GM23338 (cell line): ENCODE data around the gene POLE. TPM values are rescaled to one million over a fixed set of nuclear protein-coding genes. Genes with fewer than 3 reads are reported as not detected.

Experiments
- ATAC-seq: fragments of 200-7000 bp; cut with Tn5 transposase; 3 replicates; pipeline ENCODE4 v1.9.1; 2020
- DNase-seq: peaks from one replicate; pipeline ENCODE4 v3.0.0-alpha.2; 2015; ENCODE audit warnings: low spot score
- H2AFZ ChIP-seq: fragments of 200-600 bp; sonication (generic); 2 replicates; pipeline ENCODE4 v1.8.0; 2016; ENCODE audit warnings: antibody characterized with exemption, mild to moderate bottlenecking, moderate library complexity
- H3F3A ChIP-seq: fragments of 200-600 bp; sonication (generic); replicated peaks from 2 replicates; pipeline ENCODE4 v1.8.0; 2017; ENCODE audit warnings: antibody characterized with exemption, mixed run types, low read depth
- H3K27ac ChIP-seq: fragments of 200-600 bp; sonication (generic); 2 replicates; pipeline ENCODE4 v1.6.1; 2016; ENCODE audit warnings: low read depth
- H3K27me3 ChIP-seq: fragments of 200-600 bp; sonication (generic); 2 replicates; pipeline ENCODE4 v1.8.0; 2016; ENCODE audit warnings: mild to moderate bottlenecking, mixed run types, moderate library complexity; ENCODE audit not compliant: insufficient read depth
- H3K36me3 ChIP-seq: fragments of 200-600 bp; sonication (generic); 2 replicates; pipeline ENCODE4 v1.8.0; 2016; ENCODE audit warnings: mild to moderate bottlenecking; ENCODE audit not compliant: insufficient read depth
- H3K4me1 ChIP-seq: fragments of 200-600 bp; sonication (generic); 2 replicates; pipeline ENCODE4 v1.8.0; 2016; ENCODE audit warnings: mild to moderate bottlenecking, moderate library complexity; ENCODE audit not compliant: insufficient read depth
- H3K4me2 ChIP-seq: fragments of 200-600 bp; sonication (generic); 2 replicates; pipeline ENCODE4 v1.7.1; 2017; ENCODE audit warnings: mixed run types
- H3K4me3 ChIP-seq: fragments of 200-600 bp; sonication (generic); 2 replicates; pipeline ENCODE4 v1.6.1; 2016; ENCODE audit warnings: mixed run types
- H3K79me2 ChIP-seq: fragments of 200-600 bp; sonication (generic); replicated peaks from 2 replicates; pipeline ENCODE4 v1.8.0; 2017; ENCODE audit warnings: mild to moderate bottlenecking; ENCODE audit not compliant: insufficient read depth
- H3K9me2 ChIP-seq: fragments of 200-600 bp; sonication (generic); 2 replicates; pipeline ENCODE4 v1.8.0; 2017; ENCODE audit not compliant: insufficient read depth
- H4K20me1 ChIP-seq: fragments of 200-600 bp; sonication (generic); replicated peaks from 2 replicates; pipeline ENCODE4 v1.8.0; 2017; ENCODE audit warnings: mild to moderate bottlenecking; ENCODE audit not compliant: insufficient read depth
- H3K27ac Mint-ChIP-seq: 2 replicates; pipeline ENCODE4 v1.8.0; 2020; ENCODE audit warnings: inconsistent platforms, mild to moderate bottlenecking, moderate library complexity, mixed read lengths
- H3K27me3 Mint-ChIP-seq: 3 replicates; pipeline ENCODE4 v1.8.0; 2022; ENCODE audit warnings: low read depth, mild to moderate bottlenecking, moderate library complexity, mixed read lengths, inconsistent platforms; ENCODE audit not compliant: insufficient read depth, poor library complexity
- H3K36me3 Mint-ChIP-seq: 3 replicates; pipeline ENCODE4 v1.8.0; 2021; ENCODE audit warnings: low read depth, mild to moderate bottlenecking, inconsistent platforms, moderate library complexity, mixed read lengths
- H3K4me1 Mint-ChIP-seq: 3 replicates; pipeline ENCODE4 v1.8.0; 2020; ENCODE audit warnings: mild to moderate bottlenecking, inconsistent platforms, mixed read lengths
- H3K4me3 Mint-ChIP-seq: 3 replicates; pipeline ENCODE4 v1.8.0; 2021; ENCODE audit warnings: moderate library complexity, mild to moderate bottlenecking, inconsistent platforms, mixed read lengths
- H3K9me3 Mint-ChIP-seq: 3 replicates; pipeline ENCODE4 v1.8.0; 2020; ENCODE audit warnings: moderate library complexity, mild to moderate bottlenecking, inconsistent platforms, mixed read lengths
- CREB1 ChIP-seq: fragments of 250-450 bp; sonication (Bioruptor Pico); IDR thresholded peaks from 2 replicates; pipeline ENCODE4 v1.5.0; 2020; ENCODE audit warnings: low read depth, mild to moderate bottlenecking, moderate library complexity
- CTCF ChIP-seq, 2 experiments: fragments of 200-600 bp in 1 of 2; sonication (generic) in 1 of 2; conservative IDR thresholded peaks; 2 replicates each; pipeline versions ENCODE4 v1.5.1 to v1.6.1; 2016 to 2017; ENCODE audit warnings: antibody characterized with exemption in 2 of 2, low read depth in 2 of 2, mild to moderate bottlenecking in 2 of 2, moderate library complexity in 1 of 2
- ETS1 ChIP-seq: IDR thresholded peaks from 2 replicates; pipeline ENCODE4 v1.6.1; 2016; ENCODE audit warnings: antibody characterized with exemption
- EZH2 ChIP-seq: fragments of 200-600 bp; sonication (generic); IDR thresholded peaks from one replicate; pipeline ENCODE4 v1.8.0; 2017; ENCODE audit warnings: antibody characterized with exemption, mild to moderate bottlenecking, low read depth; ENCODE audit not compliant: unreplicated experiment
- EZH2phosphoT487 ChIP-seq: fragments of 200-600 bp; sonication (generic); IDR thresholded peaks from one replicate; pipeline ENCODE4 v1.8.1; 2018; ENCODE audit warnings: antibody characterized with exemption; ENCODE audit not compliant: unreplicated experiment
- JUNB ChIP-seq: IDR thresholded peaks from one replicate; pipeline ENCODE4 v1.6.1; 2016; ENCODE audit warnings: antibody characterized with exemption; ENCODE audit not compliant: unreplicated experiment
- NANOG ChIP-seq: IDR thresholded peaks from 2 replicates; pipeline ENCODE4 v1.6.1; 2016; ENCODE audit warnings: antibody characterized with exemption, borderline replicate concordance
- POLR2AphosphoS5 ChIP-seq: IDR thresholded peaks from 2 replicates; pipeline ENCODE4 v1.6.1; 2016; ENCODE audit warnings: antibody characterized with exemption, low read depth
- STAT1 ChIP-seq: IDR thresholded peaks from one replicate; pipeline ENCODE4 v1.6.1; 2016; ENCODE audit warnings: antibody characterized with exemption; ENCODE audit not compliant: unreplicated experiment
- ZNF114 ChIP-seq: fragments of 250-450 bp; sonication (Bioruptor Pico); IDR thresholded peaks from 2 replicates; pipeline ENCODE4 v1.5.0; 2020; ENCODE audit warnings: mild to moderate bottlenecking, moderate library complexity
- ZNF331 ChIP-seq: fragments of 250-450 bp; sonication (Bioruptor Pico); IDR thresholded peaks from 2 replicates; pipeline ENCODE4 v1.5.0; 2020; ENCODE audit warnings: low read depth, mild to moderate bottlenecking, moderate library complexity
- long read RNA-seq: library from polyadenylated mRNA; unstranded; transcript quantifications from one replicate; pipeline ENCODE4 v2.0.0, GENCODE V29; 2020; ENCODE audit not compliant: unreplicated experiment
- polyA plus RNA-seq: library from polyadenylated mRNA; unstranded; fragments of >200 nt; fragmentation: Nextera tagmentation; extraction: Ambion mirVana; gene quantifications from 2 replicates; pipeline ENCODE4 v1.2.1, GENCODE V29; 2016
- total RNA-seq: library from RNA; depleted of rRNA; stranded (reverse); fragments of >200 nt; shearing (Covaris generic); gene quantifications from 2 replicates; pipeline ENCODE4 v1.2.3, GENCODE V29; 2014; rRNA removed

Gene POLE
- total RNA-seq (90.3 and 125 TPM in 2 replicates), polyA plus RNA-seq (29.6 and 33.6 TPM in 2 replicates)
- long read RNA-seq, partial matches to known transcripts: 5 of 9 reads
- long read RNA-seq, other reads (novel, unspliced or antisense): 3 of 9 reads

GRCh38 chr12:132687211-132688164 lies at the start of gene POLE, which contains the start of gene PXMP2:
POLE (minus strand) TSS chr12:132687342; CDS start chr12:132687315, 27 bp downstream.
PXMP2 (plus strand) TSS chr12:132687587; CDS start chr12:132687671, 84 bp downstream.
- Histone ChIP-seq H3K4me1 (peaks cover 3% of the 10 kb centered on the region; the same call in 1 of the 2 replicates), H3K27ac (no peak within 1 kb of the TSS), H4K20me1 (peaks cover 36% of the 10 kb centered on the region), H2AFZ (no peak within 1 kb of the TSS), H3F3A (0 out of 2 replicates have a peak, but pooled peaks cover 6% of the 10 kb centered on the region), H3K79me2 (peaks cover 34% of the 10 kb centered on the region), H3K27me3 (peaks cover 15% of the 10 kb centered on the region), H3K4me2 (peak within 1 kb of the TSS; percentile 76), H3K36me3 (no peaks in the 10 kb centered on the region), H3K4me3 (peak within 1 kb of the TSS; percentile 69), H3K9me2 (no peaks in the 10 kb centered on the region)
- TF ChIP-seq JUNB: peak; percentile 99
- peak; percentile 71 for TF ChIP-seq POLR2AphosphoS5
- TF ChIP-seq ZNF331 (CRISPR knock-in tag): no peak
- Mint-ChIP-seq H3K27me3 (peaks cover 14% of the 10 kb centered on the region), H3K9me3 (no peaks in the 10 kb centered on the region), H3K4me3 (peak within 1 kb of the TSS; percentile 72), H3K4me1 (peaks cover 21% of the 10 kb centered on the region), H3K27ac (no peak within 1 kb of the TSS), H3K36me3 (peaks cover 24% of the 10 kb centered on the region; the same call in 2 of the 3 replicates)
- DNase-seq (peak; percentile 98), ATAC-seq (peak; percentile 93)

- no peak overlapping the region for H3K27ac ChIP-seq
- H3K4me2 ChIP-seq: no peak overlapping the region
- no peaks in the 10 kb centered on the region for H3K9me2 ChIP-seq
- no peaks in the 10 kb centered on the region for H3K4me1 ChIP-seq
- H3K4me3 ChIP-seq: no peak overlapping the region
- Mint-ChIP-seq H3K4me3 (no peak overlapping the region; the same call in 2 of the 3 replicates), H3K27me3 (peaks cover 13% of the 10 kb centered on the region), H3K36me3 (peaks cover 93% of the 10 kb centered on the region), H3K27ac (0 out of 2 replicates have a peak overlapping the region, but pooled peaks have one; percentile 32), H3K9me3 (no peaks in the 10 kb centered on the region; the same call in 2 of the 3 replicates), H3K4me1 (no peaks in the 10 kb centered on the region; the same call in 2 of the 3 replicates)
- H3K79me2 ChIP-seq: peaks cover under 1% of the 10 kb centered on the region; the same call in 1 of the 2 replicates
- H2AFZ ChIP-seq: no peak overlapping the region
- ATAC-seq (no peak), DNase-seq (no peak)
- H3F3A ChIP-seq: no peaks in the 10 kb centered on the region
- H3K27me3 ChIP-seq: no peaks in the 10 kb centered on the region
- peaks cover 36% of the 10 kb centered on the region for H3K36me3 ChIP-seq
- peaks cover 10% of the 10 kb centered on the region for H4K20me1 ChIP-seq
- TF ChIP-seq CTCF (conservative IDR thresholded peaks at IDR 0.05; ENCODE audit: low read depth in 2 of 2) (no peak), STAT1 (no peak), ZNF114 (CRISPR knock-in tag) (no peak), EZH2 (no peak), ETS1 (no peak), CREB1 (CRISPR knock-in tag) (no peak), EZH2phosphoT487 (no peak), ZNF331 (CRISPR knock-in tag) (no peak), NANOG (no peak), JUNB (no peak)
Measured at GRCh38 chr12:132736913-132737312, 49.8 kb upstream of the POLE start.
